Loucy (cell line): ENCODE results near the gene PIEZO1.

ENCODE experiments used
- CTCF ChIP-seq: fragments of 200-600 bp; sonication (generic); conservative IDR thresholded peaks from 2 replicates; pipeline ENCODE4 v1.5.1; 2014; ENCODE audit warnings: mild to moderate bottlenecking, antibody characterized with exemption, low read length
- EZH2phosphoT487 ChIP-seq: fragments of 200-600 bp; IDR thresholded peaks from 2 replicates; pipeline ENCODE4 v1.6.1; 2018; ENCODE audit warnings: antibody characterized with exemption, mild to moderate bottlenecking, moderate library complexity, borderline replicate concordance

GRCh38 chr16:88817785-88818574, 33.0 kb upstream of the PIEZO1 start:
- TF ChIP-seq CTCF, result no peak
- no peak for TF ChIP-seq EZH2phosphoT487
